OCI-LY7 (cell line): ENCODE data around the gene UBTD1. TPM values are rescaled to one million over a fixed set of nuclear protein-coding genes. Genes with fewer than 3 reads are reported as not detected.

Source experiments
- BruUV-seq: library from RNA; stranded (reverse); fragments of 400-500 nt; replicated peaks from 2 replicates; lab custom pipeline; 2021; lab: Mats Ljungman, UMichigan
- CTCF ChIA-PET: fragments of 300-600 bp; sonication (Branson Sonifier 250); formaldehyde crosslinking; loops from one replicate; lab custom pipeline; 2022; ENCODE audit warnings: antibody characterized with exemption; ENCODE audit not compliant: unreplicated experiment; lab: Charles Lee
- POLR2A ChIA-PET: fragments of 300-600 bp; sonication (Branson Sonifier 250); formaldehyde crosslinking; loops from one replicate; lab custom pipeline; 2022; ENCODE audit warnings: antibody characterized with exemption; lab: Charles Lee
- DNase-seq: peaks from one replicate; pipeline ENCODE4 v3.0.0-alpha.2; 2015; ENCODE audit warnings: low spot score
- H2AFZ ChIP-seq: fragments of 200-600 bp; sonication (generic), shearing (Covaris generic); 2 replicates; pipeline ENCODE4 v1.6.1; 2014; ENCODE audit warnings: mild to moderate bottlenecking, antibody characterized with exemption, low read length, moderate library complexity
- H3K27ac ChIP-seq: fragments of 200-600 bp; sonication (generic); 2 replicates; pipeline ENCODE4 v1.5.1; 2014; ENCODE audit warnings: mixed run types, low read depth, mild to moderate bottlenecking, moderate library complexity, low read length, inconsistent platforms; ENCODE audit not compliant: poor library complexity, severe bottlenecking
- H3K36me3 ChIP-seq: fragments of 200-600 bp; sonication (generic); 2 replicates; pipeline ENCODE4 v1.6.1; 2014; ENCODE audit warnings: mild to moderate bottlenecking, antibody characterized with exemption, low read length, moderate library complexity, mixed read lengths; ENCODE audit not compliant: insufficient read depth
- H3K4me1 ChIP-seq: fragments of 200-600 bp; sonication (generic); 2 replicates; pipeline ENCODE4 v1.5.1; 2014; ENCODE audit warnings: mild to moderate bottlenecking, low read length; ENCODE audit not compliant: insufficient read depth, poor library complexity, severe bottlenecking
- H3K4me2 ChIP-seq: fragments of 200-600 bp; sonication (generic); 2 replicates; pipeline ENCODE4 v1.6.1; 2014; ENCODE audit warnings: mild to moderate bottlenecking, low read length
- H3K4me3 ChIP-seq: fragments of 200-600 bp; sonication (generic); 2 replicates; pipeline ENCODE4 v1.5.1; 2014; ENCODE audit warnings: mild to moderate bottlenecking, low read depth, low read length; ENCODE audit not compliant: poor library complexity, severe bottlenecking
- H3K79me2 ChIP-seq: fragments of 200-600 bp; sonication (generic); 2 replicates; pipeline ENCODE4 v1.6.1; 2016; ENCODE audit warnings: low read depth, mild to moderate bottlenecking, low read length, moderate library complexity, mixed read lengths; ENCODE audit not compliant: insufficient read depth
- H3K9me2 ChIP-seq: fragments of 200-600 bp; sonication (generic); 2 replicates; pipeline ENCODE4 v1.6.1; 2016; ENCODE audit warnings: mild to moderate bottlenecking, low read length, mixed read lengths; ENCODE audit not compliant: insufficient read depth
- H3K9me3 ChIP-seq: fragments of 200-600 bp; sonication (generic); 2 replicates; pipeline ENCODE4 v1.6.1; 2014; ENCODE audit warnings: mild to moderate bottlenecking, mixed run types, low read length, mixed read lengths
- H4K20me1 ChIP-seq: fragments of 200-600 bp; sonication (generic); 2 replicates; pipeline ENCODE4 v1.6.1; 2014; ENCODE audit warnings: mild to moderate bottlenecking, antibody characterized with exemption, low read length, moderate library complexity, mixed read lengths; ENCODE audit not compliant: insufficient read depth
- CTCF ChIP-seq: fragments of 200-600 bp; sonication (generic); conservative IDR thresholded peaks from 2 replicates; pipeline ENCODE4 v1.5.1; 2014; ENCODE audit warnings: mild to moderate bottlenecking, antibody characterized with exemption, low read length, moderate library complexity, mixed read lengths
- EZH2phosphoT487 ChIP-seq: fragments of 200-600 bp; sonication (generic); IDR thresholded peaks from 2 replicates; pipeline ENCODE4 v1.6.1; 2018; ENCODE audit warnings: low read depth, borderline replicate concordance, mild to moderate bottlenecking, mixed run types, antibody characterized with exemption, low read length, moderate library complexity, mixed read lengths
- intact Hi-C: fragments of 100-400 bp; cut with micrococcal nuclease; formaldehyde crosslinking; loops from one replicate; pipeline ENCODE4 v1.10.0; 2022; ENCODE audit not compliant: unreplicated experiment
- total RNA-seq, 2 experiments: library from RNA; depleted of rRNA in 1 of 2; stranded (reverse); fragments of >200 nt in 1 of 2; shearing (Covaris generic) in 1 of 2; gene quantifications; 2 replicates each; pipeline ENCODE4 v1.2.3, GENCODE V29; 2014 to 2022

Gene UBTD1
- total RNA-seq, 2 experiments from 2014 or later = 1.4 to 2.2 TPM

GRCh38 chr10:97566336-97566996 lies 67.7 kb downstream of the UBTD1 start:
- Histone ChIP-seq H3K9me3 (0 out of 2 replicates have a peak, but pooled peaks cover 4% of the 10 kb centered on the region), H3K4me2 (no peak overlapping the region), H3K9me2 (no peaks in the 10 kb centered on the region), H3K79me2 (no peaks in the 10 kb centered on the region), H3K4me3 (no peak overlapping the region), H3K27ac (no peak overlapping the region), H3K36me3 (no peaks in the 10 kb centered on the region), H2AFZ (no peak overlapping the region), H3K4me1 (no peaks in the 10 kb centered on the region), H4K20me1 (no peaks in the 10 kb centered on the region)
- TF ChIP-seq CTCF (no peak), EZH2phosphoT487 (no peak)
- intact Hi-C loops = no loop called here
- POLR2A ChIA-PET = no interaction called here
- CTCF ChIA-PET = interaction anchor here (0.6 kb wide), 2 partner anchors 59 to 67 kb away, joined by 3 to 4 read pairs; no protein-coding TSS in a partner anchor
- BruUV-seq = no TSS peak
- no peak for DNase-seq

- BruUV-seq = no TSS peak
- CTCF ChIA-PET = no interaction called here
- no peak for DNase-seq
- POLR2A ChIA-PET = interaction anchor here (1.1 kb wide), 1 partner anchor 167 kb away, joined by 5 read pairs; no protein-coding TSS in a partner anchor
- Histone ChIP-seq H2AFZ (no peak overlapping the region), H3K4me3 (no peak overlapping the region), H3K9me3 (no peaks in the 10 kb centered on the region), H3K4me2 (no peak overlapping the region), H3K27ac (no peak overlapping the region), H3K4me1 (no peaks in the 10 kb centered on the region), H3K36me3 (no peaks in the 10 kb centered on the region), H3K9me2 (no peaks in the 10 kb centered on the region), H4K20me1 (no peaks in the 10 kb centered on the region), H3K79me2 (no peaks in the 10 kb centered on the region)
- no peak for TF ChIP-seq EZH2phosphoT487
- TF ChIP-seq CTCF = no peak
- intact Hi-C loops = no loop called here
Observed at GRCh38 chr10:97567891-97568290, 69.2 kb downstream of the UBTD1 start.
